K562 (cell line): ENCODE results near the gene HIVEP3. TPM values are rescaled to one million over a fixed set of nuclear protein-coding genes. Genes with fewer than 3 reads are reported as not detected.

ENCODE experiments used
- ATAC-seq: fragments of 200-7000 bp; cut with Tn5 transposase; 3 replicates; pipeline ENCODE4 v1.9.1; 2020; ENCODE audit warnings: moderate library complexity
- BruUV-seq: library from RNA; stranded (reverse); fragments of 400-500 nt; replicated peaks from 2 replicates; lab custom pipeline; 2021; lab: Mats Ljungman, UMichigan
- CTCF ChIA-PET: fragments of 300-600 bp; formaldehyde crosslinking; extraction: SDS; loops from one replicate; lab custom pipeline; 2021; ENCODE audit warnings: low intra/inter-chr PET ratio; lab: Yijun Ruan, JAX
- POLR2A ChIA-PET: fragments of 300-600, 350-650 bp; sonication (Branson Sonifier 250); formaldehyde crosslinking; extraction: SDS; loops from one replicate; lab custom pipeline; 2021; ENCODE audit warnings: antibody characterized with exemption, inconsistent platforms; lab: Yijun Ruan, JAX
- DNase-seq, 4 experiments: peaks; one replicate each; pipeline versions ENCODE4 v3.0.0 to v3.0.0-alpha.2; 2011 to 2018; ENCODE audit warnings: low spot score in 3 of 4, mixed read lengths in 3 of 4; ENCODE audit errors: extremely low read depth in 1 of 4
- FAIRE-seq: peaks from 2 replicates; lab custom pipeline; 2011; peaks lifted over from hg19 to GRCh38; lab: Jason Lieb, UNC
- H2AFZ ChIP-seq: 2 replicates; pipeline ENCODE4 v1.6.0; 2011; ENCODE audit warnings: low read depth, low read length, control low read depth, inconsistent platforms
- H3K27ac ChIP-seq: fragments of 200-600 bp; 3 replicates; pipeline ENCODE4 v1.8.0; 2011; ENCODE audit warnings: low read depth, mild to moderate bottlenecking, control low read depth, inconsistent platforms, low read length, moderate library complexity, mixed read lengths; ENCODE audit errors: extremely low read depth
- H3K27me3 ChIP-seq, 2 experiments: fragments of 300-600 bp in 1 of 2; 2 replicates in 1 of 2; 3 replicates in 1 of 2; pipeline versions ENCODE4 v1.6.0 to v1.8.0; 2011; ENCODE audit warnings: inconsistent platforms in 2 of 2, low read length in 2 of 2, mild to moderate bottlenecking in 1 of 2, mixed read lengths in 1 of 2, moderate library complexity in 1 of 2; ENCODE audit not compliant: control insufficient read depth in 2 of 2, insufficient read depth in 2 of 2
- H3K36me3 ChIP-seq: fragments of 300-600 bp; 3 replicates; pipeline ENCODE4 v1.8.0; 2011; ENCODE audit warnings: mild to moderate bottlenecking, low read length, inconsistent platforms; ENCODE audit not compliant: control insufficient read depth, insufficient read depth
- H3K4me1 ChIP-seq, 2 experiments: fragments of 200-600 bp in 1 of 2; replicated peaks in 1 of 2; 2 replicates in 1 of 2; 3 replicates in 1 of 2; pipeline versions ENCODE4 v1.5.1 to v1.8.0; 2011; ENCODE audit warnings: inconsistent platforms in 2 of 2, low read length in 2 of 2, mild to moderate bottlenecking in 1 of 2, mixed read lengths in 1 of 2, moderate library complexity in 1 of 2; ENCODE audit not compliant: control insufficient read depth in 2 of 2, insufficient read depth in 2 of 2
- H3K4me2 ChIP-seq: 2 replicates; pipeline ENCODE4 v1.6.1; 2011; ENCODE audit warnings: low read length, control low read depth, inconsistent platforms, mixed read lengths; ENCODE audit not compliant: insufficient read depth
- H3K4me3 ChIP-seq: fragments of 200-600 bp; sonication (generic), shearing (Covaris generic); 2 replicates; pipeline ENCODE4 v1.5.1; 2016; ENCODE audit warnings: control low read depth, inconsistent platforms
- H3K79me2 ChIP-seq: fragments of 200-600 bp; 3 replicates; pipeline ENCODE4 v1.8.0; 2011; ENCODE audit warnings: low read length, inconsistent platforms; ENCODE audit not compliant: control insufficient read depth, insufficient read depth
- H3K9ac ChIP-seq, 2 experiments: 2 replicates each; pipeline versions ENCODE4 v1.6.0 to v1.6.1; 2011; ENCODE audit warnings: low read depth in 2 of 2, low read length in 2 of 2, control low read depth in 1 of 2, inconsistent platforms in 1 of 2, mild to moderate bottlenecking in 1 of 2, mixed read lengths in 1 of 2; ENCODE audit not compliant: insufficient read depth in 1 of 2
- H3K9me1 ChIP-seq: one replicate; pipeline ENCODE4 v1.6.0; 2011; ENCODE audit warnings: inconsistent platforms, mild to moderate bottlenecking, low read length, moderate library complexity; ENCODE audit not compliant: control insufficient read depth, insufficient read depth
- H3K9me3 ChIP-seq: replicated peaks from 2 replicates; pipeline ENCODE4 v1.5.1; 2011; ENCODE audit warnings: low read depth, low read length, inconsistent platforms; ENCODE audit not compliant: control insufficient read depth, insufficient read depth
- H4K20me1 ChIP-seq: replicated peaks from 2 replicates; pipeline ENCODE4 v1.6.1; 2011; ENCODE audit warnings: low read length, inconsistent platforms, mixed read lengths; ENCODE audit not compliant: control insufficient read depth, insufficient read depth
- AFF4 ChIP-seq: sonication (generic); formaldehyde crosslinking; IDR thresholded peaks from 2 replicates; pipeline ENCODE4 v1.8.0; 2023; ENCODE audit warnings: mild to moderate bottlenecking, missing genetic modification reagents
- MCM2 ChIP-seq: fragments of 450-650 bp; IDR thresholded peaks from 2 replicates; pipeline ENCODE4 v1.6.1; 2017; ENCODE audit warnings: low read depth, mild to moderate bottlenecking
- MTA2 ChIP-seq: fragments of 450-650 bp; IDR thresholded peaks from 2 replicates; pipeline ENCODE4 v1.6.1; 2016; ENCODE audit warnings: low read depth
- NR3C1 ChIP-seq: sonication (generic); formaldehyde crosslinking; IDR thresholded peaks from 2 replicates; pipeline ENCODE4 v1.8.1; 2022; ENCODE audit warnings: missing genetic modification reagents
- PHB2 ChIP-seq: fragments of 450-650 bp; IDR thresholded peaks from 2 replicates; pipeline ENCODE4 v1.6.1; 2017; ENCODE audit warnings: low read depth
- SAFB2 ChIP-seq: fragments of 200-400 bp; formaldehyde crosslinking; IDR thresholded peaks from 2 replicates; pipeline ENCODE4 v1.6.1; 2018; ENCODE audit warnings: borderline replicate concordance, low read length, low read depth, moderate library complexity; ENCODE audit not compliant: severe bottlenecking
- WGBS: fragments of 100-300 bp; shearing (Covaris generic); methylation state at CpG from one replicate; pipeline ENCODE4 v1.1.6; 2016; ENCODE audit warnings: low coverage, mixed read lengths; ENCODE audit not compliant: insufficient coverage; ENCODE audit errors: missing lambda C conversion rate; 5-methylcytosine and 5-hydroxymethylcytosine counted together
- in situ Hi-C: fragments of 300-500 bp; cut with MboI; formaldehyde crosslinking; loops from 4 replicates; pipeline ENCODE4 v1.15.0; 2018; ENCODE audit warnings: inconsistent platforms, mixed read lengths
- intact Hi-C: fragments of 100-400 bp; cut with micrococcal nuclease; formaldehyde crosslinking; loops from 2 replicates; pipeline ENCODE4 v1.14.2; 2022
- polyA plus RNA-seq, 8 experiments: library from polyadenylated mRNA; depleted of rRNA in 4 of 8; stranded (reverse) in 5 of 8; unstranded in 3 of 8; fragments of >200 nt; fragmentation: Nextera tagmentation in 2 of 8; fragmentation: Illumina TruSeq in 1 of 8; extraction: Ambion mirVana in 2 of 8; extraction: Trizol in 1 of 8; gene quantifications; 2 replicates each; pipeline versions ENCODE4 v1.2.1 to v1.2.3, GENCODE V29; 2011 to 2014; ENCODE audit warnings: inconsistent platforms in 1 of 8, missing spikeins in 1 of 8
- total RNA-seq, 7 experiments: library from RNA; depleted of rRNA in 6 of 7; stranded (reverse); fragments of >200 nt in 6 of 7; fragmentation: Illumina TruSeq in 2 of 7; extraction: Trizol in 2 of 7; gene quantifications; 2 replicates each; pipeline versions ENCODE4 v1.2.1 to v1.2.3, GENCODE V29; 2011 to 2021; ENCODE audit warnings: low replicate concordance in 1 of 7

HIVEP3 gene
- total and polyA plus RNA-seq, 9 of the 15 experiments (the other 6 are each of a cell fraction or from before 2014, with no cell fraction given): 0.09 to 0.58 (median 0.34) TPM; not detected in 1

DNA sequence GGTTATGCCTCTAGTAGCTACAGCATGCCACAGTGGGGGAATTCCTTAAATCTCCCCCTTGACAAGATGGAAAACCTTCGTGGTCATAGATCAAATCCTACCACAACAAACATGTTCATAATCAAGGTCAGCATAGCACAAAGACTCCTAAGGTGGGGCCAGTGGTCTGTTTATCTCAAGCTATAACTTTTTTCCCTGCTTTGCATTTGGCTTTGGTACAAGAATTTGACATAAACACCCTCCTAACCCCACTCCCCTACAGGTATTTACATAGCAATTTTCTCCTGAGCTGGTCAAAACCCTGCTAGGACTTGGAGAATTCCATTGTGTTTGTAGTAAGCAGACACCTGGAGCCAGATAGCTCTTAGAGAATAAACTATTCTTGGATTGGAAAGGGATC, 58.5 kb downstream of the HIVEP3 start:
- 0% methylated on average over 1 of the region's 1 CpG for WGBS
- Histone ChIP-seq H2AFZ (no peak overlapping the region), H3K9ac (no peak overlapping the region), H3K9me3 (no peaks in the 10 kb centered on the region), H4K20me1 (no peaks in the 10 kb centered on the region; the same call in 1 of the 2 replicates), H3K4me2 (no peak overlapping the region), H3K79me2 (no peaks in the 10 kb centered on the region), H3K9me1 (no peaks in the 10 kb centered on the region)
- ChIA-PET POLR2A (interaction anchor here (1.2 kb wide), 1 partner anchor 22 kb away, joined by 4 read pairs; no protein-coding TSS in a partner anchor), CTCF (no interaction called here)
- in situ Hi-C loops: no loop called here
- no peak for TF ChIP-seq AFF4 (CRISPR knock-in tag)
- no peak for TF ChIP-seq MCM2
- no peak for TF ChIP-seq SAFB2
- no peak for TF ChIP-seq PHB2
- TF ChIP-seq NR3C1 (CRISPR knock-in tag): no peak
- no peak for TF ChIP-seq MTA2
- TF ChIP-seq, all 486 proteins: peak for 0
- no peak for FAIRE-seq
- Histone ChIP-seq H3K27ac (no peak overlapping the region), H3K4me3 (no peak overlapping the region), H3K4me1 (peaks cover 0 to 13% of the 10 kb centered on the region in 2 experiments; a peak in 2 of 5 replicates), H3K27me3 (peaks cover 27 to 39% of the 10 kb centered on the region in 2 experiments), H3K36me3 (no peaks in the 10 kb centered on the region)
- ATAC-seq: no peak
- BruUV-seq: no TSS peak
- intact Hi-C loops: no loop called here
- no peak for DNase-seq
